RWPE2 (cell line): ENCODE measurements around the gene VCAM1.

Experiments used
- ATAC-seq: fragments of 200-7000 bp; cut with Tn5 transposase; 3 replicates; pipeline ENCODE4 v1.9.1; 2021; ENCODE audit warnings: low read depth
- DNase-seq: peaks from one replicate; pipeline ENCODE4 v3.0.0-alpha.2; 2020; ENCODE audit warnings: low spot score
- H3K27ac ChIP-seq: fragments of 450-650 bp; 2 replicates; pipeline ENCODE4 v1.5.1; 2017; ENCODE audit warnings: mild to moderate bottlenecking; ENCODE audit not compliant: poor library complexity, severe bottlenecking
- H3K27me3 ChIP-seq: fragments of 250-450 bp; sonication (Bioruptor Pico); 2 replicates; pipeline ENCODE4 v1.5.1; 2021; ENCODE audit warnings: mild to moderate bottlenecking, moderate library complexity; ENCODE audit not compliant: insufficient read depth, poor library complexity, severe bottlenecking
- H3K36me3 ChIP-seq: fragments of 250-450 bp; sonication (Bioruptor Pico); 2 replicates; pipeline ENCODE4 v1.5.1; 2020; ENCODE audit warnings: low read depth, mild to moderate bottlenecking, moderate library complexity
- H3K4me1 ChIP-seq: fragments of 250-450 bp; sonication (Bioruptor Pico); 2 replicates; pipeline ENCODE4 v1.5.1; 2021; ENCODE audit warnings: mild to moderate bottlenecking, moderate library complexity; ENCODE audit not compliant: insufficient read depth, poor library complexity, severe bottlenecking
- H3K4me3 ChIP-seq: fragments of 250-450 bp; sonication (Bioruptor Pico); 2 replicates; pipeline ENCODE4 v1.5.1; 2021; ENCODE audit warnings: mild to moderate bottlenecking, moderate library complexity; ENCODE audit not compliant: severe bottlenecking
- H3K9me3 ChIP-seq: fragments of 250-450 bp; sonication (Bioruptor Pico); 2 replicates; pipeline ENCODE4 v1.5.1; 2021; ENCODE audit warnings: mild to moderate bottlenecking, moderate library complexity; ENCODE audit not compliant: severe bottlenecking
- TF ChIP-seq, protein P1 (sequence below): fragments of 450-650 bp; IDR thresholded peaks from one replicate; pipeline ENCODE4 v1.5.1; 2017; ENCODE audit warnings: mild to moderate bottlenecking, moderate library complexity; ENCODE audit not compliant: poor library complexity, severe bottlenecking

The VCAM1 gene

DNA sequence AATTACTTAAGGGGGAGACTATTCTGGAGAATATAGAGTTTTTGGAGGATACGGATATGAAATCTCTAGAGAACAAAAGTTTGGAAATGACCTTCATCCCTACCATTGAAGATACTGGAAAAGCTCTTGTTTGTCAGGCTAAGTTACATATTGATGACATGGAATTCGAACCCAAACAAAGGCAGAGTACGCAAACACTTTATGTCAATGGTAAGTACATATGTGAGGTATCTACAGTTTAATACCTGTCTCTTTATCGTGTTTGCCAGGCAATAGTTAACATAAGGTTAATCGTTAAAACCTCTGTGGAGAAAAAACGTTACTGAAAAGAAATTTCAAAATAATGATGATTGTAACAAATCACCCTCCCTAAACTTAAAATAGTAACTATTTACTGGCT, 11.8 kb downstream of the VCAM1 start:
- ATAC-seq = no peak
- DNase-seq = no peak

DNA sequence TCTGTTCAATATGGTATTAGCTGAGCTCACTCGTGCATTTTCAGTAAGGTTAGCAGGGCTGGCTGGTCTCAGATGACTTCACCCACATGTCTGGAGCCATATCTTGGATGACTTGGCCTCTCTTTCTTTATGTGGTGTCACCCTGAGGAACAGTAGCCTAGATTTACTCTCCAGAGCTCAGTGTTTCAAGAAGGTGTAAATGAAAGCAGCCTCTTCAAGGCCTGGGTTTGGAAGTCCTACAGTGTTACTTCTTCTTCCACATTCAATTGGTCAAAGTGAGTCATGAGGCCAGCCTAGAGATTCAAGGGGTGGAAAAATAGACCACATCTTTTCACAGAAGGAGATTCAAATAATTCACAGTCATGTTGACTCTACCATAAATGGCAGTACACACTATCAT, 12.2 kb downstream of the VCAM1 start:
- ATAC-seq (no peak), DNase-seq (no peak)
- TF ChIP-seq, protein P1, sequence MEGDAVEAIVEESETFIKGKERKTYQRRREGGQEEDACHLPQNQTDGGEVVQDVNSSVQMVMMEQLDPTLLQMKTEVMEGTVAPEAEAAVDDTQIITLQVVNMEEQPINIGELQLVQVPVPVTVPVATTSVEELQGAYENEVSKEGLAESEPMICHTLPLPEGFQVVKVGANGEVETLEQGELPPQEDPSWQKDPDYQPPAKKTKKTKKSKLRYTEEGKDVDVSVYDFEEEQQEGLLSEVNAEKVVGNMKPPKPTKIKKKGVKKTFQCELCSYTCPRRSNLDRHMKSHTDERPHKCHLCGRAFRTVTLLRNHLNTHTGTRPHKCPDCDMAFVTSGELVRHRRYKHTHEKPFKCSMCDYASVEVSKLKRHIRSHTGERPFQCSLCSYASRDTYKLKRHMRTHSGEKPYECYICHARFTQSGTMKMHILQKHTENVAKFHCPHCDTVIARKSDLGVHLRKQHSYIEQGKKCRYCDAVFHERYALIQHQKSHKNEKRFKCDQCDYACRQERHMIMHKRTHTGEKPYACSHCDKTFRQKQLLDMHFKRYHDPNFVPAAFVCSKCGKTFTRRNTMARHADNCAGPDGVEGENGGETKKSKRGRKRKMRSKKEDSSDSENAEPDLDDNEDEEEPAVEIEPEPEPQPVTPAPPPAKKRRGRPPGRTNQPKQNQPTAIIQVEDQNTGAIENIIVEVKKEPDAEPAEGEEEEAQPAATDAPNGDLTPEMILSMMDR = no peak
- Histone ChIP-seq H3K27ac (no peak overlapping the region), H3K4me3 (no peak overlapping the region), H3K4me1 (peaks cover 5% of the 10 kb centered on the region), H3K9me3 (no peaks in the 10 kb centered on the region), H3K27me3 (no peaks in the 10 kb centered on the region), H3K36me3 (no peaks in the 10 kb centered on the region)

More for the DNA sequence above, 11.8 kb downstream of the VCAM1 start:
- no peak overlapping the region for H3K4me3 ChIP-seq
- TF ChIP-seq, protein P1 = no peak
- no peaks in the 10 kb centered on the region for H3K36me3 ChIP-seq
- H3K4me1 ChIP-seq = peaks cover 5% of the 10 kb centered on the region
- H3K27ac ChIP-seq = no peak overlapping the region
- H3K27me3 ChIP-seq = no peaks in the 10 kb centered on the region
- H3K9me3 ChIP-seq = no peaks in the 10 kb centered on the region

GRCh38 chr1:100734676-100735075, 15.1 kb downstream of the VCAM1 start:
- Histone ChIP-seq H3K9me3 (no peaks in the 10 kb centered on the region), H3K27me3 (no peaks in the 10 kb centered on the region), H3K4me3 (no peak overlapping the region), H3K36me3 (no peaks in the 10 kb centered on the region), H3K4me1 (peaks cover 5% of the 10 kb centered on the region), H3K27ac (peak overlapping the region; percentile 39)
- no peak for DNase-seq
- ATAC-seq = peak; percentile 49; the same call in 2 of the 3 replicates
- TF ChIP-seq, protein P1 = no peak

DNA sequence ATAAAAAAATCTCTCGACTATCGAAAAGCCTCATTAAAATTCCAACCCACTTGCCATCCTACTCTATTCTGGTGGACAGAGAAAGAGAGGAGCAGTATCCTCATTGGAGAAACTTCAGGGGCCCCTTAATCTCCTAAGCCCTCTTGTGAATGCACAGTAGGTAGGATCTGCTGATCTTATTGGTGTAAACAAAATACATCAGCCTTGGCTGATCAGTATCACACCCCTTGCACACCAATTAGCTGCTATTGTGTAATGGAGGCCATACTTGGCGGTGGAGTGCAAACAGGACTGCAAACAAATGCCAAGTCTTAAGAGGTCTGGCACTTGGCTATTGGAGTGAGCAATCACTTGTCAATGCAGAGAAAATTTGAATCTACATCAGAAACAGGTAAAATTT, 15.7 kb downstream of the VCAM1 start:
- Histone ChIP-seq H3K36me3 (no peaks in the 10 kb centered on the region), H3K4me1 (peaks cover 5% of the 10 kb centered on the region), H3K27me3 (no peaks in the 10 kb centered on the region), H3K4me3 (no peak overlapping the region), H3K9me3 (no peaks in the 10 kb centered on the region), H3K27ac (peak overlapping the region; percentile 39)
- TF ChIP-seq, protein P1 = no peak
- DNase-seq (no peak), ATAC-seq (no peak)

DNA sequence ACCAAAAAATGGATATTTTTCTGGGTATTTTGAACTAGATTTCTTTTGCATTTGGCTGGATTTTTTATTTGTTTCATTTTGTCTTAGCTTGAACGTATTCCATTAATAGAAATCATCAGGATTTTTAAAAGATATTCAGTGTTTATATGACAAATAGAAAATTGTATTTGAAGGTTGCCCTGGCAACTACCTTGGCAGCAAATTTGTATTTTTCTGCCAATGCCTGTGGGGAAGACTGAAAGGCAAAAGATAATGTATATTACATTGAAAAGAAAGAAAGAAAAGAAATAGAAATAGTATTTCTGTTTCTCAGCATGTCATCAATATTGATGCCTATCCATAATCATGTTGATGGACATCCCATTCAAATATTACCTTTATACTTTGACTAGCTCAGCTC, 16.8 kb downstream of the VCAM1 start:
- ATAC-seq = no peak
- TF ChIP-seq, protein P1 = no peak
- no peaks in the 10 kb centered on the region for H3K36me3 ChIP-seq
- DNase-seq = no peak
- H3K4me1 ChIP-seq = peaks cover 5% of the 10 kb centered on the region
- H3K9me3 ChIP-seq = no peaks in the 10 kb centered on the region
- no peak overlapping the region for H3K4me3 ChIP-seq
- no peak overlapping the region for H3K27ac ChIP-seq
- no peaks in the 10 kb centered on the region for H3K27me3 ChIP-seq
